Heart left ventricle (tissue), 16 donors: Measurements from ENCODE around the gene DCTD. TPM values are rescaled to one million over a fixed set of nuclear protein-coding genes. Genes with fewer than 3 reads are reported as not detected.

ENCODE experiments used
- ATAC-seq, 4 donors: fragments of 200-7000 bp; cut with Tn5 transposase; one replicate each; pipeline ENCODE4 v1.9.1; 2020 to 2022; ENCODE audit warnings: moderate library complexity in 4 of 4, mild to moderate bottlenecking in 3 of 4, moderate number of reproducible peaks in 1 of 4
- DNase-seq, 5 donors: peaks; one replicate each; pipeline ENCODE4 v3.0.0-alpha.2; 2020
- H3K27ac ChIP-seq, 12 donors: fragments of 200-600 bp; sonication (generic) in 4 of 12; one replicate each; pipeline versions ENCODE4 v1.5.0 to v1.8.0; 2016 to 2022; ENCODE audit warnings: mild to moderate bottlenecking in 2 of 12
- H3K27me3 ChIP-seq, 9 donors: fragments of 200-600 bp; sonication (generic) in 2 of 9; one replicate each; pipeline versions ENCODE4 v1.5.1 to v1.8.0; 2016 to 2022; ENCODE audit warnings: mild to moderate bottlenecking in 3 of 9
- H3K36me3 ChIP-seq, 9 donors: fragments of 200-600 bp; sonication (generic) in 2 of 9; one replicate each; pipeline versions ENCODE4 v1.5.0 to v1.8.0; 2018 to 2022; ENCODE audit warnings: mild to moderate bottlenecking in 2 of 9
- H3K4me1 ChIP-seq, 12 donors: fragments of 200-600 bp; sonication (generic) in 4 of 12; one replicate each; pipeline versions ENCODE4 v1.5.0 to v1.8.0; 2016 to 2022; ENCODE audit warnings: mild to moderate bottlenecking in 3 of 12
- H3K4me3 ChIP-seq, 12 donors: fragments of 200-600 bp; sonication (generic) in 4 of 12; one replicate each; pipeline versions ENCODE4 v1.5.0 to v1.8.0; 2017 to 2022; ENCODE audit warnings: mild to moderate bottlenecking in 9 of 12, moderate library complexity in 4 of 12
- H3K9me3 ChIP-seq, 12 donors: fragments of 200-600 bp; sonication (generic) in 4 of 12; one replicate each; pipeline versions ENCODE4 v1.5.0 to v1.8.0; 2016 to 2022; ENCODE audit warnings: mild to moderate bottlenecking in 1 of 12
- POLR2A ChIP-seq, 2 donors: fragments of 450-650 bp; IDR thresholded peaks; one replicate each; pipeline ENCODE4 v1.6.1; 2017; ENCODE audit warnings: antibody characterized with exemption in 2 of 2, mild to moderate bottlenecking in 2 of 2, moderate library complexity in 2 of 2
- WGBS, 4 donors: extraction: QIAGEN DNeasy Blood & Tissue Kit in 2 of 4; methylation state at CpG; one replicate each; pipeline versions ENCODE4 v1.1.5 to v1.1.7; 2013 to 2018; 5-methylcytosine and 5-hydroxymethylcytosine counted together
- intact Hi-C, 10 donors: fragments of 100-400 bp; cut with DNase I; formaldehyde crosslinking; loops; one replicate each; pipeline versions ENCODE4 v1.11.1 to v1.14.2; 2022
- polyA plus RNA-seq, 2 donors: library from polyadenylated mRNA; stranded (reverse); fragments of 200-250 nt; gene quantifications; one replicate each; pipeline ENCODE4 v1.2.3, GENCODE V29; 2013
- total RNA-seq, 9 donors: library from RNA; depleted of rRNA in 2 of 9; stranded (reverse); fragments of >200 nt in 2 of 9; fragmentation: NEBNext Ultra II Directional in 3 of 9; extraction: Animal tissue kit (Norgen Biotek cat#: 25700) in 3 of 9; gene quantifications; one replicate each; pipeline versions ENCODE4 v1.1.0 to v1.2.4, GENCODE V29; 2016 to 2023
- TF ChIP-seq, protein P1 (sequence below), 12 donors: fragments of 200-600 bp; sonication (generic) in 4 of 12; IDR thresholded peaks; one replicate each; pipeline versions ENCODE4 v1.5.0 to v1.8.0; 2018 to 2022; ENCODE audit warnings: antibody characterized with exemption in 12 of 12, mild to moderate bottlenecking in 5 of 12
- donor health status: ischemic (EF 13 %, LVEDD 7.1; RV severe dilation, severe dysfunction).
- donor health status: healthy with polysubstance abuse.
- donor health status: DM: no; HTN: yes; CAD: no.
- donor health status: DM: no; HTN: no; CAD: no.
- donor health status: ischemic (EF 25% LVEDD 6.9; RV normal size, moderate dysfunction).
- donor health status: ischemic (EF 25% LVEDD 5.7; RV mildly dilated, moderate dysfunction).
- donor health status: healthy.
- donor health status: DM: yes; HTN: yes; CAD: no.
- donor health status: ischemic (EF 35%, LVEDD 5.7; RV mildly dilated, moderate dysfunction).
- donor health status: nonischemic (EF 11% LVEDD 7.7; RV severe dilation, severe dysfunction).
- donor health status: DM: yes; HTN: yes; CAD: no.
- donor health status: PGD.
- donor health status: ischemic (EF 29% LVEDD 5.4; RV normal size, mild dysfunction).
- donor health status: nonischemic (EF 23%, LVEDD 6.1; RV moderate dilation, normal function).

DCTD gene
- total and polyA plus RNA-seq, 11 donors: 16.1 to 55.7 (median 41.2) TPM

GRCh38 chr4:182873289-182873688 is 43.9 kb downstream of the DCTD start:
- Histone ChIP-seq H3K4me3 (no peak overlapping the region), H3K36me3 (peaks cover 0 to 4% (median 0%) of the 10 kb centered on the region in 9 donors), H3K27me3 (no peaks in the 10 kb centered on the region), H3K27ac (no peak overlapping the region), H3K4me1 (no peaks in the 10 kb centered on the region), H3K9me3 (no peaks in the 10 kb centered on the region)
- no peak for TF ChIP-seq POLR2A (IDR thresholded peaks at IDR 0.05)
- TF ChIP-seq, protein P1, sequence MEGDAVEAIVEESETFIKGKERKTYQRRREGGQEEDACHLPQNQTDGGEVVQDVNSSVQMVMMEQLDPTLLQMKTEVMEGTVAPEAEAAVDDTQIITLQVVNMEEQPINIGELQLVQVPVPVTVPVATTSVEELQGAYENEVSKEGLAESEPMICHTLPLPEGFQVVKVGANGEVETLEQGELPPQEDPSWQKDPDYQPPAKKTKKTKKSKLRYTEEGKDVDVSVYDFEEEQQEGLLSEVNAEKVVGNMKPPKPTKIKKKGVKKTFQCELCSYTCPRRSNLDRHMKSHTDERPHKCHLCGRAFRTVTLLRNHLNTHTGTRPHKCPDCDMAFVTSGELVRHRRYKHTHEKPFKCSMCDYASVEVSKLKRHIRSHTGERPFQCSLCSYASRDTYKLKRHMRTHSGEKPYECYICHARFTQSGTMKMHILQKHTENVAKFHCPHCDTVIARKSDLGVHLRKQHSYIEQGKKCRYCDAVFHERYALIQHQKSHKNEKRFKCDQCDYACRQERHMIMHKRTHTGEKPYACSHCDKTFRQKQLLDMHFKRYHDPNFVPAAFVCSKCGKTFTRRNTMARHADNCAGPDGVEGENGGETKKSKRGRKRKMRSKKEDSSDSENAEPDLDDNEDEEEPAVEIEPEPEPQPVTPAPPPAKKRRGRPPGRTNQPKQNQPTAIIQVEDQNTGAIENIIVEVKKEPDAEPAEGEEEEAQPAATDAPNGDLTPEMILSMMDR (IDR thresholded peaks at IDR 0.05): no peak
- ATAC-seq (no peak), DNase-seq (no peak)
- WGBS, 4 donors: 97 to 99% (median 97%) methylated on average over 15 of the region's 15 CpGs
- intact Hi-C loops: no loop called here

DNA sequence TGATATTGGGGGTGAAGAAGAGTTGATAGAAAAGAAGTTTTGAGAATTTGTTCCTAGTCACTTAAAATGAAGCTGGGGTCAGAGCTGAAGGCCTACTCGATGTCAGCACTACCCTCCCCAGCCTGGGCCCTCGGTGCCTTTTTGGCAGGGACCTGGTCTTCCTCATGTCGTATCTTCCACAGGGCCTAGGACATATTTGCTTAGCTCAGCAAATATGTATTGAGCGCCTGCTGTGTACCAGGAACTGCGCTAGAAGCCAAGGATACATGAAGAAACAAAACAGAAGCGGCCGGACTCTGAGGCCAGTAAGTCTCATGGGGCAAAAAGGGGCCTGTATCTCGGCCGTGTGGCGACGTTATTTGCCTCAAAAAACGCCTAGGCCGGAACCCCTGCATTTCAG is 44.3 kb downstream of the DCTD start:
- 92 to 98% (median 95%) methylated on average over 13 of the region's 13 CpGs for WGBS, 4 donors
- H3K4me1 ChIP-seq: no peaks in the 10 kb centered on the region
- ATAC-seq (no peak), DNase-seq (no peak)
- TF ChIP-seq POLR2A (IDR thresholded peaks at IDR 0.05): no peak
- TF ChIP-seq, protein P1 (IDR thresholded peaks at IDR 0.05): no peak
- H3K9me3 ChIP-seq: no peaks in the 10 kb centered on the region
- peaks cover 0 to 4% (median 0%) of the 10 kb centered on the region in 9 donors for H3K36me3 ChIP-seq
- H3K27ac ChIP-seq: no peak overlapping the region
- no peaks in the 10 kb centered on the region for H3K27me3 ChIP-seq
- H3K4me3 ChIP-seq: no peak overlapping the region
- intact Hi-C loops: no loop called here

DNA sequence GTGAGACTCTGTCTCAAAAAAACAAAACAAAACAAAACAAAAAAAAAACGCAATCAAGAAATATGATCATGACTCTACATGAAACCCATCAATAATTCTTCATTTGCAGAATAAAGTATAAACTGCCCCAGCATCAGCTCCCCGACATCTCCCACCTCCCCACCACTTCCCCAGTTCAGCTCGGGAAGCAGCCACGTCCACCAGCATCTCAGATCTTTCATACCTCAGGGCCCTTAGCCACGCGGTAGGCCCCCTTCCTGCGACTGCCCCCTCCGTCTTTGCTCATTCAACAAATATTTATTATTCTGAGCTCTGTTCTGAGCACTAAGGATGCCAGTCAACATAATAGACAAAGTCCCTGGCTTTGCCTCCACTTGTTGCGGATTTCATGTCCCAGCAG is 45.6 kb downstream of the DCTD start:
- ATAC-seq (no peak), DNase-seq (no peak)
- Histone ChIP-seq H3K4me1 (no peaks in the 10 kb centered on the region), H3K36me3 (peaks cover 0 to 4% (median 0%) of the 10 kb centered on the region in 9 donors), H3K27ac (no peak overlapping the region), H3K4me3 (no peak overlapping the region), H3K9me3 (no peaks in the 10 kb centered on the region), H3K27me3 (no peaks in the 10 kb centered on the region)
- 81 to 86% (median 84%) methylated on average over 9 of the region's 9 CpGs for WGBS, 4 donors
- intact Hi-C loops: no loop called here
- TF ChIP-seq, protein P1 (IDR thresholded peaks at IDR 0.05): no peak
- no peak for TF ChIP-seq POLR2A (IDR thresholded peaks at IDR 0.05)

GRCh38 chr4:182869697-182870096 is 47.5 kb downstream of the DCTD start:
- DNase-seq: no peak
- no peak overlapping the region for H3K27ac ChIP-seq
- ATAC-seq: no peak
- intact Hi-C loops: no loop called here
- WGBS, 4 donors: 62 to 74% (median 64%) methylated on average over 4 of the region's 4 CpGs
- no peaks in the 10 kb centered on the region for H3K9me3 ChIP-seq
- H3K27me3 ChIP-seq: no peaks in the 10 kb centered on the region
- H3K36me3 ChIP-seq: no peaks in the 10 kb centered on the region
- no peak overlapping the region for H3K4me3 ChIP-seq
- TF ChIP-seq POLR2A (IDR thresholded peaks at IDR 0.05): no peak
- TF ChIP-seq, protein P1 (IDR thresholded peaks at IDR 0.05): no peak
- no peaks in the 10 kb centered on the region for H3K4me1 ChIP-seq
